Stimulated activated naive B cell treated with anti-CD40 and anti-IgM and Interleukin-4, amounts not matched to agents 10 μg/mL and 1 μg/mL and 100 μg/mL, for 72 hours (primary cell): ENCODE measurements around the gene GUCY1B1.
A peak's percentile ranks its signal among the peaks of the same experiment; 100 is the strongest.

Source experiments
- ATAC-seq, 2 donors: fragments of 150-1000 bp; cut with Tn5 transposase; replicated peaks; 2 replicates each; pipeline ENCODE4 v1.10.0; 2021; ENCODE audit warnings: moderate library complexity in 1 of 2
- DNase-seq: peaks from one replicate; pipeline ENCODE4 v3.0.0; 2021
- H3K27ac Mint-ChIP-seq: one replicate; pipeline ENCODE4 v1.8.0; 2022; ENCODE audit warnings: mild to moderate bottlenecking, mixed read lengths
- H3K27me3 Mint-ChIP-seq, 2 donors: one replicate each; pipeline ENCODE4 v1.8.0; 2022; ENCODE audit warnings: mixed read lengths in 2 of 2
- H3K36me3 Mint-ChIP-seq, 2 donors: one replicate each; pipeline ENCODE4 v1.8.0; 2022; ENCODE audit warnings: mixed read lengths in 2 of 2, mild to moderate bottlenecking in 1 of 2
- H3K4me1 Mint-ChIP-seq, 2 donors: one replicate each; pipeline ENCODE4 v1.8.0; 2022; ENCODE audit warnings: mixed read lengths in 2 of 2, mild to moderate bottlenecking in 1 of 2
- H3K4me3 Mint-ChIP-seq, 2 donors: one replicate each; pipeline ENCODE4 v1.8.0; 2022; ENCODE audit warnings: mild to moderate bottlenecking in 2 of 2, mixed read lengths in 2 of 2, moderate library complexity in 1 of 2
- H3K9me3 Mint-ChIP-seq, 2 donors: one replicate each; pipeline ENCODE4 v1.8.0; 2022; ENCODE audit warnings: mixed read lengths in 2 of 2, mild to moderate bottlenecking in 1 of 2

The GUCY1B1 gene

GRCh38 chr4:155758481-155759371, at the start of gene GUCY1B1:
TSS of gene GUCY1B1 (plus strand) at chr4:155759021. CDS start at chr4:155759141, 120 bp downstream.
- peaks cover 4 to 9% of the 10 kb centered on the region in 2 donors for H3K4me1 Mint-ChIP-seq
- peak within 1 kb of the TSS; percentile 80 to 82 for H3K4me3 Mint-ChIP-seq
- peak; percentile 87 for DNase-seq
- H3K36me3 Mint-ChIP-seq = no peaks in the 10 kb centered on the region
- no peaks in the 10 kb centered on the region for H3K9me3 Mint-ChIP-seq
- H3K27ac Mint-ChIP-seq = peak within 1 kb of the TSS; percentile 42
- ATAC-seq = peak; percentile 97 to 98
- H3K27me3 Mint-ChIP-seq = peaks cover 0 to 4% of the 10 kb centered on the region in 2 donors

GRCh38 chr4:155709918-155710317, 48.9 kb upstream of the GUCY1B1 start:
- DNase-seq (no peak), ATAC-seq (no peak)
- H3K27ac Mint-ChIP-seq = no peak overlapping the region
- peaks cover 0 to 2% of the 10 kb centered on the region in 2 donors for H3K9me3 Mint-ChIP-seq
- no peak overlapping the region for H3K4me3 Mint-ChIP-seq
- H3K36me3 Mint-ChIP-seq = no peaks in the 10 kb centered on the region
- no peaks in the 10 kb centered on the region for H3K27me3 Mint-ChIP-seq
- H3K4me1 Mint-ChIP-seq = peaks cover 0 to 10% of the 10 kb centered on the region in 2 donors

- H3K4me3 Mint-ChIP-seq = no peak overlapping the region
- no peak for DNase-seq
These were observed 47.3 kb upstream of the GUCY1B1 start for GRCh38 chr4:155711556-155711955.

GRCh38 chr4:155712846-155713245, 46.0 kb upstream of the GUCY1B1 start:
- H3K27ac Mint-ChIP-seq = no peak overlapping the region
- no peak for ATAC-seq

More at GRCh38 chr4:155711556-155711955, 47.3 kb upstream of the GUCY1B1 start:
- peaks cover 0 to 2% of the 10 kb centered on the region in 2 donors for H3K9me3 Mint-ChIP-seq
- no peak for ATAC-seq
- H3K36me3 Mint-ChIP-seq = no peaks in the 10 kb centered on the region
- no peak overlapping the region for H3K27ac Mint-ChIP-seq
- H3K4me1 Mint-ChIP-seq = peaks cover 0 to 10% of the 10 kb centered on the region in 2 donors
- H3K27me3 Mint-ChIP-seq = no peaks in the 10 kb centered on the region

GRCh38 chr4:155713911-155714310, 44.9 kb upstream of the GUCY1B1 start:
- Mint-ChIP-seq H3K4me1 (peaks cover 0 to 10% of the 10 kb centered on the region in 2 donors), H3K36me3 (no peaks in the 10 kb centered on the region), H3K27me3 (no peaks in the 10 kb centered on the region), H3K27ac (no peak overlapping the region), H3K9me3 (peaks cover 0 to 2% of the 10 kb centered on the region in 2 donors), H3K4me3 (no peak overlapping the region)
- no peak for ATAC-seq
- no peak for DNase-seq

More at GRCh38 chr4:155712846-155713245, 46.0 kb upstream of the GUCY1B1 start:
- H3K9me3 Mint-ChIP-seq = peaks cover 0 to 2% of the 10 kb centered on the region in 2 donors
- H3K36me3 Mint-ChIP-seq = no peaks in the 10 kb centered on the region
- no peak for DNase-seq
- peaks cover 0 to 10% of the 10 kb centered on the region in 2 donors for H3K4me1 Mint-ChIP-seq
- H3K4me3 Mint-ChIP-seq = no peak overlapping the region
- H3K27me3 Mint-ChIP-seq = no peaks in the 10 kb centered on the region

- H3K4me3 Mint-ChIP-seq = no peak overlapping the region
- H3K9me3 Mint-ChIP-seq = no peaks in the 10 kb centered on the region
- no peak for DNase-seq
- no peak overlapping the region for H3K27ac Mint-ChIP-seq
- no peaks in the 10 kb centered on the region for H3K4me1 Mint-ChIP-seq
- no peaks in the 10 kb centered on the region for H3K36me3 Mint-ChIP-seq
- no peak for ATAC-seq
- H3K27me3 Mint-ChIP-seq = no peaks in the 10 kb centered on the region
These were observed 36.5 kb upstream of the GUCY1B1 start for GRCh38 chr4:155722336-155722735.

- H3K36me3 Mint-ChIP-seq = no peaks in the 10 kb centered on the region
- DNase-seq (no peak), ATAC-seq (no peak)
- H3K27ac Mint-ChIP-seq = no peak overlapping the region
- H3K9me3 Mint-ChIP-seq = no peaks in the 10 kb centered on the region
- no peaks in the 10 kb centered on the region for H3K4me1 Mint-ChIP-seq
- no peaks in the 10 kb centered on the region for H3K27me3 Mint-ChIP-seq
- H3K4me3 Mint-ChIP-seq = no peak overlapping the region
These were observed 35.9 kb upstream of the GUCY1B1 start for GRCh38 chr4:155722816-155723499.

GRCh38 chr4:155724731-155725130, 34.1 kb upstream of the GUCY1B1 start:
- Mint-ChIP-seq H3K27ac (no peak overlapping the region), H3K36me3 (no peaks in the 10 kb centered on the region), H3K9me3 (no peaks in the 10 kb centered on the region), H3K4me1 (no peaks in the 10 kb centered on the region), H3K27me3 (no peaks in the 10 kb centered on the region), H3K4me3 (no peak overlapping the region)
- DNase-seq (no peak), ATAC-seq (no peak)

GRCh38 chr4:155734065-155734464, 24.8 kb upstream of the GUCY1B1 start:
- ATAC-seq (no peak), DNase-seq (no peak)
- Mint-ChIP-seq H3K4me3 (no peak overlapping the region), H3K9me3 (no peaks in the 10 kb centered on the region), H3K27ac (no peak overlapping the region), H3K4me1 (no peaks in the 10 kb centered on the region), H3K36me3 (no peaks in the 10 kb centered on the region), H3K27me3 (no peaks in the 10 kb centered on the region)

GRCh38 chr4:155734951-155735350, 23.9 kb upstream of the GUCY1B1 start:
- no peak for ATAC-seq
- Mint-ChIP-seq H3K9me3 (no peaks in the 10 kb centered on the region), H3K27ac (no peak overlapping the region), H3K27me3 (no peaks in the 10 kb centered on the region), H3K4me3 (no peak overlapping the region), H3K36me3 (no peaks in the 10 kb centered on the region), H3K4me1 (no peaks in the 10 kb centered on the region)
- no peak for DNase-seq

GRCh38 chr4:155735496-155735895, 23.3 kb upstream of the GUCY1B1 start:
- Mint-ChIP-seq H3K36me3 (no peaks in the 10 kb centered on the region), H3K4me3 (no peak overlapping the region), H3K27ac (no peak overlapping the region), H3K27me3 (no peaks in the 10 kb centered on the region), H3K4me1 (no peaks in the 10 kb centered on the region), H3K9me3 (no peaks in the 10 kb centered on the region)
- DNase-seq (no peak), ATAC-seq (no peak)

GRCh38 chr4:155738548-155738947, 20.3 kb upstream of the GUCY1B1 start:
- no peaks in the 10 kb centered on the region for H3K4me1 Mint-ChIP-seq

GRCh38 chr4:155741546-155741945, 17.3 kb upstream of the GUCY1B1 start:
- Mint-ChIP-seq H3K36me3 (no peaks in the 10 kb centered on the region), H3K4me1 (no peaks in the 10 kb centered on the region), H3K27me3 (no peaks in the 10 kb centered on the region), H3K9me3 (no peaks in the 10 kb centered on the region), H3K27ac (no peak overlapping the region), H3K4me3 (no peak overlapping the region)
- no peak for DNase-seq
- no peak for ATAC-seq

More at GRCh38 chr4:155738548-155738947, 20.3 kb upstream of the GUCY1B1 start:
- no peak for ATAC-seq
- no peaks in the 10 kb centered on the region for H3K9me3 Mint-ChIP-seq
- no peaks in the 10 kb centered on the region for H3K27me3 Mint-ChIP-seq
- H3K4me3 Mint-ChIP-seq = no peak overlapping the region
- H3K36me3 Mint-ChIP-seq = no peaks in the 10 kb centered on the region
- DNase-seq = no peak
- no peak overlapping the region for H3K27ac Mint-ChIP-seq

GRCh38 chr4:155742310-155743015, 16.4 kb upstream of the GUCY1B1 start:
- ATAC-seq (no peak), DNase-seq (no peak)
- H3K27me3 Mint-ChIP-seq = no peaks in the 10 kb centered on the region
- no peak overlapping the region for H3K27ac Mint-ChIP-seq
- H3K9me3 Mint-ChIP-seq = no peaks in the 10 kb centered on the region
- no peak overlapping the region for H3K4me3 Mint-ChIP-seq
- H3K36me3 Mint-ChIP-seq = no peaks in the 10 kb centered on the region
- H3K4me1 Mint-ChIP-seq = no peaks in the 10 kb centered on the region
